SK-N-MC (cell line): ENCODE measurements around the gene RANGAP1.
"Not testable (repeated sequence)": the region's sequence is repeated elsewhere in the genome, so short reads cannot be mapped to it uniquely, and the experiment has no call there.

Source experiments
- DNase-seq: peaks from one replicate; pipeline ENCODE4 v3.0.0-alpha.2; 2011; ENCODE audit warnings: low read depth, low spot score
- H3K27ac ChIP-seq: fragments of 200-600 bp; sonication (generic); 2 replicates; pipeline ENCODE4 v1.5.1; 2016; ENCODE audit warnings: mixed run types
- H3K36me3 ChIP-seq: fragments of 200-600 bp; sonication (generic); 2 replicates; pipeline ENCODE4 v1.6.1; 2017; ENCODE audit warnings: antibody characterized with exemption, low read length, mixed read lengths; ENCODE audit not compliant: insufficient read depth
- H3K4me3 ChIP-seq: fragments of 200-600 bp; sonication (generic); 2 replicates; pipeline ENCODE4 v1.5.1; 2016
- H3K9ac ChIP-seq: fragments of 200-600 bp; sonication (generic); 2 replicates; pipeline ENCODE4 v1.8.0; 2017; ENCODE audit warnings: mixed run types, mixed read lengths; ENCODE audit not compliant: insufficient read length
- H3K9me3 ChIP-seq: fragments of 200-600 bp; sonication (generic); 2 replicates; pipeline ENCODE4 v1.6.1; 2017; ENCODE audit warnings: low read depth, mild to moderate bottlenecking, antibody characterized with exemption, low read length, moderate library complexity, mixed read lengths
- EZH2 ChIP-seq: fragments of 200-600 bp; sonication (generic); IDR thresholded peaks from one replicate; pipeline ENCODE4 v1.6.1; 2017; ENCODE audit warnings: antibody characterized with exemption
- FOXP2 ChIP-seq: optimal IDR thresholded peaks from 2 replicates; pipeline ENCODE3; 2011; ENCODE audit warnings: mild to moderate bottlenecking, moderate library complexity; ENCODE audit not compliant: insufficient read depth; ENCODE audit errors: extremely low read length, control extremely low read depth
- POLR2AphosphoS5 ChIP-seq: IDR thresholded peaks from 2 replicates; pipeline ENCODE4 v1.6.1; 2012; ENCODE audit warnings: mild to moderate bottlenecking, low read depth, low read length, borderline replicate concordance

RANGAP1 gene

GRCh38 chr22:41260871-41261270, 25.1 kb downstream of the RANGAP1 start:
- H3K27ac ChIP-seq = no peak overlapping the region
- peaks cover 96% of the 10 kb centered on the region for H3K36me3 ChIP-seq

GRCh38 chr22:41259756-41260155, 26.2 kb downstream of the RANGAP1 start:
- H3K27ac ChIP-seq, H3K9me3 ChIP-seq, H3K4me3 ChIP-seq, DNase-seq, H3K9ac ChIP-seq: not testable (repeated sequence)
- H3K36me3 ChIP-seq = peaks cover 97% of the 10 kb centered on the region

More at GRCh38 chr22:41260871-41261270, 25.1 kb downstream of the RANGAP1 start:
- no peak for DNase-seq
- H3K9ac ChIP-seq = no peak overlapping the region
- no peak for TF ChIP-seq FOXP2
- TF ChIP-seq POLR2AphosphoS5 = no peak
- TF ChIP-seq EZH2 = no peak
- no peak overlapping the region for H3K4me3 ChIP-seq
- H3K9me3 ChIP-seq = no peaks in the 10 kb centered on the region

DNA sequence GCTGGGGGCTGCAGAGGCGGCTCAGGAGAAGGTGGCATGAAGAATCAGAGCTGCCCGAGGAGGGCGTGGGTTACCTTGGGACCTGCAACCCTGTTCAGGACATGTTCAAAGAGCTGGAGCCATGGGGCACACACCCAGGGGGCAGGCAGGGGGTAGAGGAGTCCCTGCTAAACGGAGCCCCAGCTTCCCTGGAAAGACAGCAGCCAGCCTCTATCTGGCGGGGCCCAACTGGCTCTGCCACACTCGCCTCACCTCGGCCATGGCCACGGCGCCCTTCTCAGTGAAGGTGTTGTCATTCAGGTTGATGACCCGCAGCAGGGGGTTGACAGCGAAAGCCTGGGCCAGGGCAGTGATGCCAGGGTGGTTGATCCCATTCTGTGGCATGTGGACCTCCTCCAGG, 28.3 kb downstream of the RANGAP1 start:
- no peak overlapping the region for H3K4me3 ChIP-seq
- H3K36me3 ChIP-seq = peaks cover 96% of the 10 kb centered on the region
- TF ChIP-seq EZH2 (no peak), FOXP2 (no peak), POLR2AphosphoS5 (no peak)
- H3K27ac ChIP-seq = no peak overlapping the region
- H3K9ac ChIP-seq = no peak overlapping the region
- DNase-seq = no peak
- H3K9me3 ChIP-seq = no peaks in the 10 kb centered on the region

DNA sequence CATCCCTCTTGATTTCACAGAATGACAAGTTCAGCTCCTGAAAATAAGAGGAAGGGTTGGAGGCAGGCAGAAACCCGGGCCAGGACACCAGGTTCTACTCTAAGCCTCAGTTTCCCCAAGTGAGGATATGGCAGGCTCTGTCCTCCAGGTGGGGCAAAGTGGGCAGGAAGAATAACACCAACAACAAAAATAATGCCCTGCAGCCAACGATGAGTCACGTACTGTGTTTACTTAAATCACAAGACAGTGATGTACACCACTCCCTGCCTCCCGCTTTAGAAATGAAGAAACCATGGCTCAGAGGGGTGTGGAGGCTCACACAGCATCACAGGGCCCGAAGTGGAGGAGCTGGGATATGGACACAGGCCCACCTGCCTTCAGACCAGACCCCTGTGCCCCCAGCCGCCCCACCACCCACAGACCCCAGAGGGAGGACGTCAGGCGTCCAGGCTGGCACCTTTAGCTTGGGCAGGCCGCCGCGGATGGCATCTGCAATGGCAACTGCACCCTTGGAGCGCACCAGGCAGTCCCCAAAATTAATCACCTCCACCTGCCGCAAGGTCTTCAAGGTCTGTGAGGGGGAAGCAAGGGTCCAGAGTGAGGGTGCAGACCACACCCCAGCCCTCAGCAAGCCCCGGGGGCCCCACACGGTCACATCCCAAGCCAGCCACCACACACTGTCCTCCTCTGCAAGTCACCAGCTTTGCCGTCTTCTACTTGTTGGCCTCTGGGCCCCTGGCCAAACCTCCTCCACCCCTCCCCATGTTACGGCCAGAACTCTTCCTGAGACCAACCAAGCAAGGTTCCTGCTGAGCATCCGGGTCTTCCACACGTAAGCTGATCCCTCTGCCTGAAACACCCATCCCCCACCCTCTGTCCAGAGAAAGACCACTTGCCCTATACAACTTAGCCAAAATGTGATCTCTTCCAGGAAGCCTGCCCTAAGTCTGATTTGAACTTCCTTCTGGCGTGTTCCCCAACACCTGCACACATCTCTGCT, 29.4 kb downstream of the RANGAP1 start:
- no peaks in the 10 kb centered on the region for H3K9me3 ChIP-seq
- no peak for TF ChIP-seq POLR2AphosphoS5
- no peak for TF ChIP-seq EZH2
- TF ChIP-seq FOXP2 = no peak
- DNase-seq = no peak
- no peak overlapping the region for H3K27ac ChIP-seq
- H3K9ac ChIP-seq = no peak overlapping the region
- H3K4me3 ChIP-seq = no peak overlapping the region
- peaks cover 93% of the 10 kb centered on the region for H3K36me3 ChIP-seq

DNA sequence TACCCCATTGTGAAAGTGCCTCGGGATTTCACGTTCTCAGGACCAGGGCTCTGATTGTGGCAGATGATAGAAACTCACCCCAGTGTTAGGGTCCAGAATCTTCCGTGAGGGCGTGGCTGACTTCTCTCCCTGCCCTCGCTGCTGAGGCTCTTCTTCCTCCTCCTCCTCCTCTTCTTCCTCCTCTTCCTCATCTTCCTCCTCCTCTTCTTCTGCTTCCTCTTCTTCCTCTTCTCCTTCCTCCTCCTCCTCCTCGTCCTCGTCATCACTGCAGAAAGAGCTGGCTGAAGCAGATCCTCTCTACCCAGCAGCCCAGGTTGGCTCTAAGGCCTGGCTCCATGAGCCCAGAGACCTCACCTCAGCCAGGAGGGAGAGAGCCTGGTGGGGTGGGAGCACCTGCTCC, 31.8 kb downstream of the RANGAP1 start:
- no peak overlapping the region for H3K4me3 ChIP-seq
- no peak for DNase-seq
- no peak for TF ChIP-seq POLR2AphosphoS5
- TF ChIP-seq EZH2 = no peak
- no peak for TF ChIP-seq FOXP2
- peaks cover 93% of the 10 kb centered on the region for H3K36me3 ChIP-seq
- H3K9ac ChIP-seq = no peak overlapping the region
- H3K9me3 ChIP-seq = no peaks in the 10 kb centered on the region
- H3K27ac ChIP-seq = no peak overlapping the region

GRCh38 chr22:41252365-41252764, 33.6 kb downstream of the RANGAP1 start:
- Histone ChIP-seq H3K9me3 (no peaks in the 10 kb centered on the region), H3K36me3 (peaks cover 93% of the 10 kb centered on the region), H3K4me3 (no peak overlapping the region), H3K27ac (no peak overlapping the region), H3K9ac (no peak overlapping the region)
- TF ChIP-seq POLR2AphosphoS5 = no peak
- no peak for TF ChIP-seq EZH2
- no peak for TF ChIP-seq FOXP2
- DNase-seq = no peak

- TF ChIP-seq FOXP2 (no peak), EZH2 (no peak), POLR2AphosphoS5 (no peak)
- Histone ChIP-seq H3K9ac (no peak overlapping the region), H3K4me3 (no peak overlapping the region), H3K27ac (no peak overlapping the region), H3K36me3 (peaks cover 80% of the 10 kb centered on the region), H3K9me3 (no peaks in the 10 kb centered on the region)
- DNase-seq = no peak
These were observed 35.9 kb downstream of the RANGAP1 start for GRCh38 chr22:41250127-41250526.

DNA sequence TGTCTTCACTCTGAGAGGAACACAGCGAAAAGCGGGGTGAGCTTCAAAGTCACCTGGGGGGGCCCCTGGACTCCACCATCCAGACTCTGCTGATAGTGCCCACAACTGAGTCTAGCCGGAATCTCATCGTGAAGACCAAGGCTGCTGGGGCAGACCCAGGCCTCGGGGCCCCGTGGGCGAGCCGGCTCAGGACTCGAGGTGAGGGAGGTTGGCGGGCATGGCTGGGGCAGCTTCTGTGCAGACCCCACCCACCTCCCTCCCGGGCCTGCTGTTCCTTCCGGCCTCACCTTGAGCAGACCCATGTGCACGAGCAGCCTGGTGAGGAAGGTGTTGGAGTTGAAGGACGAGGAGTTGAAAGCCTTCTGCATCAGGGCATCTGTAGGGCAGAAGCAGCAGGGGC, 36.5 kb downstream of the RANGAP1 start:
- Histone ChIP-seq H3K9ac (no peak overlapping the region), H3K4me3 (no peak overlapping the region), H3K36me3 (peaks cover 75% of the 10 kb centered on the region), H3K27ac (no peak overlapping the region), H3K9me3 (no peaks in the 10 kb centered on the region)
- TF ChIP-seq EZH2 (no peak), FOXP2 (no peak), POLR2AphosphoS5 (no peak)
- DNase-seq = no peak

GRCh38 chr22:41248758-41249157, 37.2 kb downstream of the RANGAP1 start:
- no peaks in the 10 kb centered on the region for H3K9me3 ChIP-seq
- no peak for DNase-seq
- no peak overlapping the region for H3K27ac ChIP-seq
- no peak overlapping the region for H3K4me3 ChIP-seq
- H3K9ac ChIP-seq = no peak overlapping the region
- peaks cover 70% of the 10 kb centered on the region for H3K36me3 ChIP-seq
- TF ChIP-seq EZH2 (no peak), FOXP2 (no peak)

GRCh38 chr22:41248314-41248713, 37.7 kb downstream of the RANGAP1 start:
- H3K4me3 ChIP-seq = no peak overlapping the region
- peaks cover 65% of the 10 kb centered on the region for H3K36me3 ChIP-seq
- H3K9ac ChIP-seq = no peak overlapping the region
- H3K9me3 ChIP-seq = no peaks in the 10 kb centered on the region
- no peak for TF ChIP-seq POLR2AphosphoS5
- TF ChIP-seq EZH2 = no peak
- TF ChIP-seq FOXP2 = no peak
- DNase-seq = no peak
- H3K27ac ChIP-seq = no peak overlapping the region
